ENCODE results near the gene CSDE1.

- TF ChIP-seq CTCF (IDR thresholded peaks at IDR 0.05 in 4 of 5, conservative IDR thresholded peaks at IDR 0.05 in 1 of 5) (no peak), POLR2A (IDR thresholded peaks at IDR 0.05) (peak in 1 of 2 donors; percentile 37)
Measured at GRCh38 chr1:114671939-114672275, 85.9 kb downstream of the CSDE1 start.

Measured in gastrocnemius medialis (tissue), 4 donors.